ENCODE results near the gene ARL14EP.

DNA sequence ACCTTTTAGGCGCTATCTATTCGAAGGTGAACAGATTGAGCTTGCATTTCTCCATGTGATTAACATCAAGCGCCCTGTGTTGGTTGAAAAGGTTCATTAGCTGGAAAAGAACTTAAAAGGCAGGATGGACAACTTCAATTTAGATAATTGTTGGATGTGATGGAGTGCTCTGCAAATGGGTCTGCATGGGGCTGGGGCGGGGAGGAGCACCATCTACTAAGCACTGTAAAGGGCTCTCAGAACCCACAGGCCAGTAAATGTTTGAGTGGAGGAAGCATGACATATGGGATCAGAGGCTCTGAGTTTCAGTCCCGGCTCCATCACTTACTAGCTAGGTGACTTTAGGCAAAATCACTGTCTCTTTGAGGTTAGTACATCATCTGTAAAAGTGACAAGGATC lies 28.2 kb downstream of the ARL14EP start:
- TF ChIP-seq EZH2 (IDR thresholded peaks at IDR 0.05), result no peak
- TF ChIP-seq, protein P1, sequence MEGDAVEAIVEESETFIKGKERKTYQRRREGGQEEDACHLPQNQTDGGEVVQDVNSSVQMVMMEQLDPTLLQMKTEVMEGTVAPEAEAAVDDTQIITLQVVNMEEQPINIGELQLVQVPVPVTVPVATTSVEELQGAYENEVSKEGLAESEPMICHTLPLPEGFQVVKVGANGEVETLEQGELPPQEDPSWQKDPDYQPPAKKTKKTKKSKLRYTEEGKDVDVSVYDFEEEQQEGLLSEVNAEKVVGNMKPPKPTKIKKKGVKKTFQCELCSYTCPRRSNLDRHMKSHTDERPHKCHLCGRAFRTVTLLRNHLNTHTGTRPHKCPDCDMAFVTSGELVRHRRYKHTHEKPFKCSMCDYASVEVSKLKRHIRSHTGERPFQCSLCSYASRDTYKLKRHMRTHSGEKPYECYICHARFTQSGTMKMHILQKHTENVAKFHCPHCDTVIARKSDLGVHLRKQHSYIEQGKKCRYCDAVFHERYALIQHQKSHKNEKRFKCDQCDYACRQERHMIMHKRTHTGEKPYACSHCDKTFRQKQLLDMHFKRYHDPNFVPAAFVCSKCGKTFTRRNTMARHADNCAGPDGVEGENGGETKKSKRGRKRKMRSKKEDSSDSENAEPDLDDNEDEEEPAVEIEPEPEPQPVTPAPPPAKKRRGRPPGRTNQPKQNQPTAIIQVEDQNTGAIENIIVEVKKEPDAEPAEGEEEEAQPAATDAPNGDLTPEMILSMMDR (IDR thresholded peaks at IDR 0.05 in 2 of 3, conservative IDR thresholded peaks at IDR 0.05 in 1 of 3; ENCODE audit: borderline replicate concordance in 1 of 3, insufficient read depth in 1 of 3, low read depth in 2 of 3, low read length in 2 of 3), result no peak
- no peak for TF ChIP-seq POLR2A (IDR thresholded peaks at IDR 0.05; ENCODE audit: borderline replicate concordance, extremely low read depth, insufficient read depth, insufficient read length)
- no peak for TF ChIP-seq CEBPB (IDR thresholded peaks at IDR 0.05; ENCODE audit: low read depth)
